ENCODE data around the gene HLA-E.
"Not testable (repeated sequence)": the region's sequence is repeated elsewhere in the genome, so short reads cannot be mapped to it uniquely, and the experiment has no call there.

Gene HLA-E

GRCh38 chr6:30489081-30490025, at the start of gene HLA-E:
Gene HLA-E (plus strand): TSS chr6:30489509. CDS start chr6:30489532, 23 bp downstream.
- peak; percentile 68 for DNase-seq (ENCODE audit: low read depth)

- no peak for DNase-seq (ENCODE audit: low read depth)
Measured at GRCh38 chr6:30441171-30441570, 48.1 kb upstream of the HLA-E start.

GRCh38 chr6:30443657-30444450, 45.5 kb upstream of the HLA-E start:
- no peak for DNase-seq (ENCODE audit: low read depth)

GRCh38 chr6:30444451-30444742, 44.9 kb upstream of the HLA-E start:
- no peak for DNase-seq (ENCODE audit: low read depth)

GRCh38 chr6:30446259-30446658, 43.0 kb upstream of the HLA-E start:
- DNase-seq (ENCODE audit: low read depth), result no peak

GRCh38 chr6:30447237-30447636, 42.1 kb upstream of the HLA-E start:
- no peak for DNase-seq (ENCODE audit: low read depth)

GRCh38 chr6:30450548-30450908, 38.8 kb upstream of the HLA-E start:
- no peak for DNase-seq (ENCODE audit: low read depth)

GRCh38 chr6:30450909-30451841, 38.1 kb upstream of the HLA-E start:
- DNase-seq (ENCODE audit: low read depth), result no peak

GRCh38 chr6:30452736-30453507, 36.4 kb upstream of the HLA-E start:
- DNase-seq (ENCODE audit: low read depth), result no peak

- peak; percentile 76 for DNase-seq (ENCODE audit: low read depth)
Measured at GRCh38 chr6:30453508-30454116, 35.7 kb upstream of the HLA-E start.

- DNase-seq (ENCODE audit: low read depth), result no peak
Measured at GRCh38 chr6:30459145-30459544, 30.2 kb upstream of the HLA-E start.

GRCh38 chr6:30461055-30461454, 28.3 kb upstream of the HLA-E start:
- DNase-seq (ENCODE audit: low read depth), result no peak

- no peak for DNase-seq (ENCODE audit: low read depth)
Measured at GRCh38 chr6:30462482-30462881, 26.8 kb upstream of the HLA-E start.

- no peak for DNase-seq (ENCODE audit: low read depth)
Measured at GRCh38 chr6:30463242-30463641, 26.1 kb upstream of the HLA-E start.

- peak; percentile 54 for DNase-seq (ENCODE audit: low read depth)
Measured at GRCh38 chr6:30463651-30464618, 25.4 kb upstream of the HLA-E start.

- no peak for DNase-seq (ENCODE audit: low read depth)
Measured at GRCh38 chr6:30465595-30466306, 23.6 kb upstream of the HLA-E start.

GRCh38 chr6:30470968-30471367, 18.3 kb upstream of the HLA-E start:
- no peak for DNase-seq (ENCODE audit: low read depth)

- not testable (repeated sequence) for DNase-seq (ENCODE audit: low read depth)
Measured at GRCh38 chr6:30475116-30475515, 14.2 kb upstream of the HLA-E start.

GRCh38 chr6:30480536-30481156, 8.7 kb upstream of the HLA-E start:
- DNase-seq (ENCODE audit: low read depth), result no peak

Data from stimulated activated CD8-positive, alpha-beta memory T cell treated with anti-CD3 and anti-CD28 coated beads, Interleukin-4, amount 100 ng/mL, for 24 hours (primary cell).